HUES64 (cell line): ENCODE results near the gene GINS3.

ENCODE experiments used
- H3K27ac ChIP-seq: 2 replicates; pipeline ENCODE4 v1.7.0; 2013; ENCODE audit warnings: low read depth, low read length, inconsistent platforms
- H3K27me3 ChIP-seq: 2 replicates; pipeline ENCODE4 v1.6.1; 2013; ENCODE audit warnings: mild to moderate bottlenecking, low read length; ENCODE audit not compliant: insufficient read depth
- H3K36me3 ChIP-seq: 2 replicates; pipeline ENCODE4 v1.6.1; 2013; ENCODE audit warnings: mild to moderate bottlenecking, low read length; ENCODE audit not compliant: insufficient read depth
- H3K4me1 ChIP-seq: 2 replicates; pipeline ENCODE4 v1.6.1; 2013; ENCODE audit warnings: mild to moderate bottlenecking, low read length, moderate library complexity; ENCODE audit not compliant: insufficient read depth
- H3K4me3 ChIP-seq: 2 replicates; pipeline ENCODE4 v1.5.1; 2013; ENCODE audit warnings: mild to moderate bottlenecking, low read length, moderate library complexity
- H3K9ac ChIP-seq: 2 replicates; pipeline ENCODE4 v1.6.1; 2013; ENCODE audit warnings: mild to moderate bottlenecking, low read depth, low read length
- H3K9me3 ChIP-seq: 2 replicates; pipeline ENCODE4 v1.6.1; 2013; ENCODE audit warnings: low read depth, low read length; ENCODE audit not compliant: insufficient read depth
- WGBS: fragments of 150-250, 120-280 bp; methylation state at CpG from one replicate; pipeline ENCODE4 v1.1.7; 2013; ENCODE audit warnings: missing lambda C conversion rate; 5-methylcytosine and 5-hydroxymethylcytosine counted together

Gene GINS3

GRCh38 chr16:58450590-58450989 lies 58.3 kb downstream of the GINS3 start:
- no peaks in the 10 kb centered on the region for H3K36me3 ChIP-seq
- peaks cover 6% of the 10 kb centered on the region for H3K27me3 ChIP-seq
- no peak overlapping the region for H3K9ac ChIP-seq
- H3K9me3 ChIP-seq, result no peaks in the 10 kb centered on the region
- H3K27ac ChIP-seq, result no peak overlapping the region
- H3K4me1 ChIP-seq, result no peaks in the 10 kb centered on the region
- 92% methylated on average over 7 of the region's 7 CpGs for WGBS
- H3K4me3 ChIP-seq, result no peak overlapping the region

GRCh38 chr16:58451265-58451689 lies 59.0 kb downstream of the GINS3 start:
- WGBS, result 78% methylated on average over 3 of the region's 3 CpGs
- Histone ChIP-seq H3K9me3 (no peaks in the 10 kb centered on the region), H3K4me3 (no peak overlapping the region), H3K4me1 (no peaks in the 10 kb centered on the region), H3K27ac (no peak overlapping the region), H3K9ac (no peak overlapping the region), H3K27me3 (peaks cover 6% of the 10 kb centered on the region), H3K36me3 (no peaks in the 10 kb centered on the region)

- Histone ChIP-seq H3K27me3 (peaks cover 6% of the 10 kb centered on the region), H3K4me3 (no peak overlapping the region), H3K27ac (no peak overlapping the region), H3K9me3 (no peaks in the 10 kb centered on the region), H3K36me3 (no peaks in the 10 kb centered on the region), H3K9ac (no peak overlapping the region), H3K4me1 (no peaks in the 10 kb centered on the region)
- WGBS, result no CpG with 5 or more reads among the region's 1 CpG
Measured at GRCh38 chr16:58451945-58452401, 59.7 kb downstream of the GINS3 start.

- no peak overlapping the region for H3K4me3 ChIP-seq
- H3K4me1 ChIP-seq, result no peaks in the 10 kb centered on the region
- H3K9ac ChIP-seq, result no peak overlapping the region
- 91% methylated on average over 3 of the region's 3 CpGs for WGBS
- peaks cover 6% of the 10 kb centered on the region for H3K27me3 ChIP-seq
- no peaks in the 10 kb centered on the region for H3K9me3 ChIP-seq
- no peak overlapping the region for H3K27ac ChIP-seq
- H3K36me3 ChIP-seq, result no peaks in the 10 kb centered on the region
Measured at GRCh38 chr16:58452640-58453039, 60.4 kb downstream of the GINS3 start.

GRCh38 chr16:58454178-58454577 lies 61.9 kb downstream of the GINS3 start:
- H3K9me3 ChIP-seq, result no peaks in the 10 kb centered on the region
- H3K27ac ChIP-seq, result no peak overlapping the region
- WGBS, result 81% methylated on average over 2 of the region's 2 CpGs
- no peak overlapping the region for H3K4me3 ChIP-seq
- no peaks in the 10 kb centered on the region for H3K4me1 ChIP-seq
- H3K9ac ChIP-seq, result no peak overlapping the region
- H3K36me3 ChIP-seq, result no peaks in the 10 kb centered on the region
- H3K27me3 ChIP-seq, result peaks cover 6% of the 10 kb centered on the region

GRCh38 chr16:58454856-58455255 lies 62.6 kb downstream of the GINS3 start:
- Histone ChIP-seq H3K4me1 (no peaks in the 10 kb centered on the region), H3K9me3 (no peaks in the 10 kb centered on the region), H3K4me3 (no peak overlapping the region), H3K27ac (no peak overlapping the region), H3K9ac (no peak overlapping the region), H3K27me3 (peaks cover 8% of the 10 kb centered on the region), H3K36me3 (no peaks in the 10 kb centered on the region)
- 93% methylated on average over 5 of the region's 5 CpGs for WGBS
